Measurements from ENCODE around the gene GAPVD1.
"Not testable (repeated sequence)": the region's sequence is repeated elsewhere in the genome, so short reads cannot be mapped to it uniquely, and the experiment has no call there.

The GAPVD1 gene

GRCh38 chr9:125280945-125281344 is 19.3 kb downstream of the GAPVD1 start:
- DNase-seq, result no peak
- Histone ChIP-seq H3K27ac (ENCODE audit: low read depth, low read length) (no peak overlapping the region), H2BK5ac (ENCODE audit: low read depth, low read length, poor library complexity) (no peak overlapping the region), H3K23ac (ENCODE audit: low read length) (no peak overlapping the region), H3K4me2 (ENCODE audit: low read length) (no peak overlapping the region), H3K79me2 (ENCODE audit: control insufficient read depth, insufficient read depth, low read length, poor library complexity) (no peaks in the 10 kb centered on the region), H4K8ac (ENCODE audit: low read depth, low read length) (no peak overlapping the region), H2AFZ (ENCODE audit: insufficient read depth, low read length, poor library complexity) (no peak overlapping the region), H3K4me3 (ENCODE audit: low read depth, low read length) (no peak overlapping the region), H3K27me3 (ENCODE audit: insufficient read depth, low read length) (no peaks in the 10 kb centered on the region), H3K4me1 (ENCODE audit: control insufficient read depth in 1 of 2, insufficient read depth in 2 of 2, low read length in 2 of 2) (no peaks in the 10 kb centered on the region), H3K79me1 (ENCODE audit: low read length) (no peaks in the 10 kb centered on the region), H3K9me3 (ENCODE audit: insufficient read depth, low read depth, low read length) (no peaks in the 10 kb centered on the region), H3K14ac (ENCODE audit: low read length) (no peak overlapping the region), H3K9ac (ENCODE audit: low read length) (no peak overlapping the region), H4K91ac (ENCODE audit: low read depth, low read length) (no peak overlapping the region), H3K36me3 (ENCODE audit: control insufficient read depth in 1 of 2, insufficient read depth in 2 of 2, low read length in 2 of 2) (peaks cover 0 to 1% of the 10 kb centered on the region in 2 experiments), H2BK120ac (ENCODE audit: insufficient read depth, low read length, poor library complexity) (no peak overlapping the region), H3K18ac (ENCODE audit: low read length) (no peak overlapping the region), H3K4ac (ENCODE audit: low read depth, low read length) (no peak overlapping the region), H2AK5ac (ENCODE audit: low read length) (no peak overlapping the region), H4K12ac (ENCODE audit: low read depth, low read length) (no peak overlapping the region), H2BK12ac (ENCODE audit: low read length) (no peak overlapping the region)
- no CpG with 5 or more reads among the region's 4 CpGs for WGBS (ENCODE audit: extremely low coverage, insufficient coverage, insufficient read length)

- Histone ChIP-seq H3K79me1 (ENCODE audit: low read length) (no peaks in the 10 kb centered on the region), H3K27ac (ENCODE audit: low read depth, low read length) (no peak overlapping the region), H2AK5ac (ENCODE audit: low read length) (no peak overlapping the region), H4K91ac (ENCODE audit: low read depth, low read length) (no peak overlapping the region), H2BK12ac (ENCODE audit: low read length) (no peak overlapping the region), H2BK120ac (ENCODE audit: insufficient read depth, low read length, poor library complexity) (no peak overlapping the region), H3K4ac (ENCODE audit: low read depth, low read length) (no peak overlapping the region), H3K36me3 (ENCODE audit: control insufficient read depth in 1 of 2, insufficient read depth in 2 of 2, low read length in 2 of 2) (peaks cover 0 to 2% of the 10 kb centered on the region in 2 experiments), H3K27me3 (ENCODE audit: insufficient read depth, low read length) (no peaks in the 10 kb centered on the region), H4K8ac (ENCODE audit: low read depth, low read length) (no peak overlapping the region), H3K9ac (ENCODE audit: low read length) (no peak overlapping the region), H3K14ac (ENCODE audit: low read length) (no peak overlapping the region), H3K4me3 (ENCODE audit: low read depth, low read length) (no peak overlapping the region), H3K79me2 (ENCODE audit: control insufficient read depth, insufficient read depth, low read length, poor library complexity) (no peaks in the 10 kb centered on the region), H3K23ac (ENCODE audit: low read length) (no peak overlapping the region), H3K9me3 (ENCODE audit: insufficient read depth, low read depth, low read length) (no peaks in the 10 kb centered on the region), H2BK5ac (ENCODE audit: low read depth, low read length, poor library complexity) (no peak overlapping the region), H2AFZ (ENCODE audit: insufficient read depth, low read length, poor library complexity) (no peak overlapping the region), H3K18ac (ENCODE audit: low read length) (no peak overlapping the region), H3K4me1 (ENCODE audit: control insufficient read depth in 1 of 2, insufficient read depth in 2 of 2, low read length in 2 of 2) (no peaks in the 10 kb centered on the region), H4K12ac (ENCODE audit: low read depth, low read length) (no peak overlapping the region), H3K4me2 (ENCODE audit: low read length) (no peak overlapping the region)
- WGBS (ENCODE audit: extremely low coverage, insufficient coverage, insufficient read length), result no CpG with 5 or more reads among the region's 3 CpGs
- DNase-seq, result no peak
Measured at GRCh38 chr9:125284855-125285254, 23.2 kb downstream of the GAPVD1 start.

- not testable (repeated sequence) for DNase-seq; H3K4me3 ChIP-seq (ENCODE audit: low read depth, low read length); H4K12ac ChIP-seq (ENCODE audit: low read depth, low read length); H2AFZ ChIP-seq (ENCODE audit: insufficient read depth, low read length, poor library complexity); H3K23ac ChIP-seq (ENCODE audit: low read length); H2BK12ac ChIP-seq (ENCODE audit: low read length); H2AK5ac ChIP-seq (ENCODE audit: low read length); H2BK5ac ChIP-seq (ENCODE audit: low read depth, low read length, poor library complexity); H4K91ac ChIP-seq (ENCODE audit: low read depth, low read length); H3K18ac ChIP-seq (ENCODE audit: low read length); H3K14ac ChIP-seq (ENCODE audit: low read length); H4K8ac ChIP-seq (ENCODE audit: low read depth, low read length); H3K9ac ChIP-seq (ENCODE audit: low read length); H2BK120ac ChIP-seq (ENCODE audit: insufficient read depth, low read length, poor library complexity); H3K4me1 ChIP-seq (ENCODE audit: control insufficient read depth in 1 of 2, insufficient read depth in 2 of 2, low read length in 2 of 2); H3K4ac ChIP-seq (ENCODE audit: low read depth, low read length); H3K36me3 ChIP-seq (ENCODE audit: control insufficient read depth in 1 of 2, insufficient read depth in 2 of 2, low read length in 2 of 2); H3K4me2 ChIP-seq (ENCODE audit: low read length); H3K27me3 ChIP-seq (ENCODE audit: insufficient read depth, low read length); H3K27ac ChIP-seq (ENCODE audit: low read depth, low read length); H3K79me1 ChIP-seq (ENCODE audit: low read length); H3K9me3 ChIP-seq (ENCODE audit: insufficient read depth, low read depth, low read length); H3K79me2 ChIP-seq (ENCODE audit: control insufficient read depth, insufficient read depth, low read length, poor library complexity)
- WGBS (ENCODE audit: extremely low coverage, insufficient coverage, insufficient read length), result no CpG with 5 or more reads among the region's 7 CpGs
Measured at GRCh38 chr9:125286935-125287433, 25.4 kb downstream of the GAPVD1 start.

- no peak overlapping the region for H2BK120ac ChIP-seq (ENCODE audit: insufficient read depth, low read length, poor library complexity)
- no peak overlapping the region for H3K9ac ChIP-seq (ENCODE audit: low read length)
- no peak overlapping the region for H3K27ac ChIP-seq (ENCODE audit: low read depth, low read length)
Measured at GRCh38 chr9:125293134-125293533, 31.5 kb downstream of the GAPVD1 start.

More at GRCh38 chr9:125293134-125293533, 31.5 kb downstream of the GAPVD1 start:
- H4K8ac ChIP-seq (ENCODE audit: low read depth, low read length), result no peak overlapping the region
- H2BK5ac ChIP-seq (ENCODE audit: low read depth, low read length, poor library complexity), result no peak overlapping the region
- peaks cover 2% of the 10 kb centered on the region for H3K79me2 ChIP-seq (ENCODE audit: control insufficient read depth, insufficient read depth, low read length, poor library complexity)
- H4K12ac ChIP-seq (ENCODE audit: low read depth, low read length), result no peak overlapping the region
- no peaks in the 10 kb centered on the region for H3K4me1 ChIP-seq (ENCODE audit: control insufficient read depth in 1 of 2, insufficient read depth in 2 of 2, low read length in 2 of 2)
- no peak overlapping the region for H3K4ac ChIP-seq (ENCODE audit: low read depth, low read length)
- no peak overlapping the region for H2BK12ac ChIP-seq (ENCODE audit: low read length)
- no peaks in the 10 kb centered on the region for H3K9me3 ChIP-seq (ENCODE audit: insufficient read depth, low read depth, low read length)
- H3K79me1 ChIP-seq (ENCODE audit: low read length), result no peaks in the 10 kb centered on the region
- H3K14ac ChIP-seq (ENCODE audit: low read length), result no peak overlapping the region
- no peak overlapping the region for H2AFZ ChIP-seq (ENCODE audit: insufficient read depth, low read length, poor library complexity)
- H3K18ac ChIP-seq (ENCODE audit: low read length), result no peak overlapping the region
- no peak overlapping the region for H3K4me2 ChIP-seq (ENCODE audit: low read length)
- H2AK5ac ChIP-seq (ENCODE audit: low read length), result no peak overlapping the region
- no peak for DNase-seq
- no peak overlapping the region for H3K23ac ChIP-seq (ENCODE audit: low read length)
- no peak overlapping the region for H3K4me3 ChIP-seq (ENCODE audit: low read depth, low read length)
- no peaks in the 10 kb centered on the region for H3K27me3 ChIP-seq (ENCODE audit: insufficient read depth, low read length)
- peaks cover 0 to under 1% of the 10 kb centered on the region in 2 experiments for H3K36me3 ChIP-seq (ENCODE audit: control insufficient read depth in 1 of 2, insufficient read depth in 2 of 2, low read length in 2 of 2)
- no peak overlapping the region for H4K91ac ChIP-seq (ENCODE audit: low read depth, low read length)
